IMR-90 (cell line): ENCODE results near the gene CFAP45. TPM values are rescaled to one million over a fixed set of nuclear protein-coding genes. Genes with fewer than 3 reads are reported as not detected.

Source experiments
- ATAC-seq: fragments of 200-7000 bp; cut with Tn5 transposase; 2 replicates; pipeline ENCODE4 v1.9.1; 2020; ENCODE audit warnings: low read depth, mild to moderate bottlenecking, moderate library complexity
- BruUV-seq: library from RNA; stranded (reverse); fragments of 400-500 nt; replicated peaks from 2 replicates; lab custom pipeline; 2021; lab: Mats Ljungman, UMichigan
- CTCF ChIA-PET: fragments of 300-600 bp; formaldehyde crosslinking; extraction: SDS; loops from one replicate; lab custom pipeline; 2021; ENCODE audit warnings: antibody characterized with exemption; lab: Yijun Ruan, JAX
- POLR2A ChIA-PET: fragments of 300-600 bp; sonication (Branson Sonifier 250); formaldehyde crosslinking; loops from one replicate; lab custom pipeline; 2022; ENCODE audit warnings: antibody characterized with exemption; ENCODE audit not compliant: unreplicated experiment; lab: Charles Lee
- DNase-seq: peaks from one replicate; pipeline ENCODE4 v3.0.0; 2013
- H2AFZ ChIP-seq: replicated peaks from 2 replicates; pipeline ENCODE3; 2013; ENCODE audit warnings: low read length, mild to moderate bottlenecking; ENCODE audit not compliant: poor library complexity
- H2AK5ac ChIP-seq: 2 replicates; pipeline ENCODE4 v1.6.1; 2013; ENCODE audit warnings: low read depth, low read length, inconsistent platforms
- H2AK9ac ChIP-seq: replicated peaks from 2 replicates; pipeline ENCODE3; 2013; ENCODE audit warnings: mild to moderate bottlenecking, low read depth, low read length, moderate library complexity; ENCODE audit not compliant: poor library complexity
- H2BK120ac ChIP-seq: 2 replicates; pipeline ENCODE4 v1.6.1; 2013; ENCODE audit warnings: low read depth, low read length, inconsistent platforms
- H2BK15ac ChIP-seq: 3 replicates; pipeline ENCODE4 v1.6.1; 2013; ENCODE audit warnings: low read depth, low read length, inconsistent platforms
- H2BK20ac ChIP-seq: 2 replicates; pipeline ENCODE4 v1.6.1; 2013; ENCODE audit warnings: low read depth, mild to moderate bottlenecking, inconsistent platforms, low read length, moderate library complexity
- H2BK5ac ChIP-seq: 2 replicates; pipeline ENCODE4 v1.6.1; 2013; ENCODE audit warnings: mild to moderate bottlenecking, low read depth, low read length, inconsistent platforms; ENCODE audit not compliant: poor library complexity, severe bottlenecking
- H3K14ac ChIP-seq: replicated peaks from 2 replicates; pipeline ENCODE4 v1.6.1; 2013; ENCODE audit warnings: low read depth, low read length, inconsistent platforms
- H3K18ac ChIP-seq: 2 replicates; pipeline ENCODE4 v1.6.1; 2013; ENCODE audit warnings: low read depth, low read length, control low read depth
- H3K23ac ChIP-seq: 2 replicates; pipeline ENCODE4 v1.6.1; 2013; ENCODE audit warnings: low read depth, low read length, inconsistent platforms
- H3K27ac ChIP-seq: 2 replicates; pipeline ENCODE4 v1.5.1; 2013; ENCODE audit warnings: mild to moderate bottlenecking, control low read depth, low read length; ENCODE audit not compliant: insufficient read depth
- H3K27me3 ChIP-seq: 2 replicates; pipeline ENCODE4 v1.6.1; 2013; ENCODE audit warnings: low read length; ENCODE audit not compliant: control insufficient read depth, insufficient read depth
- H3K36me3 ChIP-seq: 2 replicates; pipeline ENCODE4 v1.6.1; 2013; ENCODE audit warnings: low read length, mixed read lengths; ENCODE audit not compliant: control insufficient read depth, insufficient read depth
- H3K4ac ChIP-seq: 2 replicates; pipeline ENCODE4 v1.6.1; 2013; ENCODE audit warnings: low read depth, low read length, inconsistent platforms
- H3K4me1 ChIP-seq: 2 replicates; pipeline ENCODE4 v1.6.1; 2013; ENCODE audit warnings: low read length, mixed read lengths; ENCODE audit not compliant: control insufficient read depth, insufficient read depth
- H3K4me2 ChIP-seq: 2 replicates; pipeline ENCODE4 v1.6.1; 2013; ENCODE audit warnings: low read depth, mild to moderate bottlenecking, control low read depth, low read length, moderate library complexity
- H3K4me3 ChIP-seq: 2 replicates; pipeline ENCODE4 v1.5.1; 2013; ENCODE audit warnings: low read depth, mild to moderate bottlenecking, control low read depth, low read length, moderate library complexity; ENCODE audit not compliant: insufficient read depth
- H3K56ac ChIP-seq: 2 replicates; pipeline ENCODE4 v1.6.1; 2013; ENCODE audit warnings: low read length, inconsistent platforms; ENCODE audit not compliant: insufficient read depth; ENCODE audit errors: extremely low read depth
- H3K79me1 ChIP-seq, 2 experiments: 2 replicates each; pipeline ENCODE4 v1.6.1; 2013; ENCODE audit warnings: low read length in 2 of 2, inconsistent platforms in 1 of 2, low read depth in 1 of 2
- H3K9ac ChIP-seq: 2 replicates; pipeline ENCODE4 v1.6.1; 2013; ENCODE audit warnings: low read depth, low read length, control low read depth
- H3K9me1 ChIP-seq: 2 replicates; pipeline ENCODE4 v1.6.1; 2013; ENCODE audit warnings: low read length, inconsistent platforms; ENCODE audit not compliant: insufficient read depth
- H3K9me3 ChIP-seq: 2 replicates; pipeline ENCODE4 v1.6.1; 2013; ENCODE audit warnings: low read length; ENCODE audit not compliant: control insufficient read depth, insufficient read depth
- H4K20me1 ChIP-seq: 2 replicates; pipeline ENCODE4 v1.6.1; 2013; ENCODE audit warnings: low read length, inconsistent platforms; ENCODE audit not compliant: insufficient read depth
- H4K5ac ChIP-seq: 2 replicates; pipeline ENCODE4 v1.6.1; 2013; ENCODE audit warnings: mild to moderate bottlenecking, low read depth, low read length, control low read depth
- H4K8ac ChIP-seq, 2 experiments: 2 replicates each; pipeline ENCODE4 v1.6.1; 2013; ENCODE audit warnings: low read depth in 2 of 2, low read length in 2 of 2, control low read depth in 1 of 2, inconsistent platforms in 1 of 2
- H4K91ac ChIP-seq: 2 replicates; pipeline ENCODE4 v1.6.1; 2013; ENCODE audit warnings: low read depth, low read length, inconsistent platforms; ENCODE audit not compliant: insufficient read depth
- BHLHE40 ChIP-seq: fragments of 150-350 bp; IDR thresholded peaks from 2 replicates; pipeline ENCODE4 v1.6.1; 2016; ENCODE audit warnings: mild to moderate bottlenecking, low read depth, low read length
- CEBPB ChIP-seq: IDR thresholded peaks from 2 replicates; pipeline ENCODE4 v1.6.1; 2012; ENCODE audit warnings: low read depth, low read length, improper control_type of control experiment
- CHD1 ChIP-seq: IDR thresholded peaks from 2 replicates; pipeline ENCODE4 v1.6.1; 2012; ENCODE audit warnings: low read depth, low read length, improper control_type of control experiment
- ELK1 ChIP-seq: fragments of 150-350 bp; IDR thresholded peaks from 2 replicates; pipeline ENCODE4 v1.6.1; 2016; ENCODE audit warnings: low read depth, mild to moderate bottlenecking, low read length, moderate library complexity, borderline replicate concordance
- FOS ChIP-seq: fragments of 150-350 bp; IDR thresholded peaks from 2 replicates; pipeline ENCODE4 v1.6.1; 2016; ENCODE audit warnings: low read depth, low read length
- MAFK ChIP-seq: IDR thresholded peaks from 2 replicates; pipeline ENCODE4 v1.6.1; 2012; ENCODE audit warnings: low read depth, low read length, improper control_type of control experiment
- NFE2L2 ChIP-seq: fragments of 150-350 bp; IDR thresholded peaks from 2 replicates; pipeline ENCODE4 v1.6.1; 2016; ENCODE audit warnings: low read depth, mild to moderate bottlenecking, low read length
- POLR2A ChIP-seq: IDR thresholded peaks from 2 replicates; pipeline ENCODE4 v1.6.1; 2012; ENCODE audit warnings: mild to moderate bottlenecking, low read depth, low read length
- RCOR1 ChIP-seq: IDR thresholded peaks from 2 replicates; pipeline ENCODE4 v1.6.1; 2012; ENCODE audit warnings: mild to moderate bottlenecking, low read length, improper control_type of control experiment; ENCODE audit not compliant: insufficient replicate concordance
- RFX5 ChIP-seq: IDR thresholded peaks from 2 replicates; pipeline ENCODE4 v1.8.0; 2012; ENCODE audit warnings: low read depth, mild to moderate bottlenecking, low read length, moderate library complexity
- USF2 ChIP-seq: fragments of 150-350 bp; IDR thresholded peaks from 2 replicates; pipeline ENCODE4 v1.6.1; 2017; ENCODE audit warnings: mild to moderate bottlenecking, antibody characterized with exemption, low read length, low read depth
- WGBS, 2 experiments: methylation state at CpG; one replicate each; pipeline versions ENCODE4 v1.1.5 to v1.1.7; 2013; ENCODE audit warnings: missing lambda C conversion rate in 2 of 2; ENCODE audit not compliant: insufficient read length in 1 of 2; ENCODE audit errors: extremely low coverage in 2 of 2; 5-methylcytosine and 5-hydroxymethylcytosine counted together
- dilution Hi-C: fragments of 300-500 bp; cut with HindIII; formaldehyde crosslinking; loops from one replicate; pipeline ENCODE4 v1.14.3; 2018; ENCODE audit warnings: low sequenced_read_pairs; ENCODE audit not compliant: unreplicated experiment
- in situ Hi-C: fragments of 300-500 bp; cut with MboI; formaldehyde crosslinking; loops from 3 replicates; pipeline ENCODE4 v1.14.3; 2019; ENCODE audit warnings: low sequenced_read_pairs, inconsistent platforms, mixed read lengths
- intact Hi-C: fragments of 100-400 bp; cut with micrococcal nuclease; formaldehyde crosslinking; loops from 2 replicates; pipeline ENCODE4 v1.10.0; 2022
- polyA plus RNA-seq, 3 experiments: library from polyadenylated mRNA; depleted of rRNA; stranded (reverse); fragments of >200 nt; gene quantifications; 2 replicates each; pipeline ENCODE4 v1.2.3, GENCODE V29; 2012; ENCODE audit warnings: low replicate concordance in 1 of 3
- total RNA-seq: library from RNA; depleted of rRNA; stranded (reverse); fragments of >200 nt; gene quantifications from 2 replicates; pipeline ENCODE4 v1.2.3, GENCODE V29; 2012

The CFAP45 gene
- total and polyA plus RNA-seq, 2 of the 4 experiments (the other 2 are of a cell fraction) = 0.51 to 0.72 TPM

GRCh38 chr1:159930216-159930615 lies 30.3 kb upstream of the CFAP45 start:
- Histone ChIP-seq H3K9me3 (no peaks in the 10 kb centered on the region), H3K79me1 (peaks cover 0 to 6% of the 10 kb centered on the region in 2 experiments; a peak in 1 of 4 replicates), H2BK120ac (no peak overlapping the region), H3K9me1 (0 out of 2 replicates have a peak, but pooled peaks cover 3% of the 10 kb centered on the region), H3K14ac (no peak overlapping the region), H3K18ac (no peak overlapping the region), H2AK5ac (no peak overlapping the region), H4K20me1 (peaks cover under 1% of the 10 kb centered on the region; the same call in 1 of the 2 replicates), H3K27me3 (peaks cover 8% of the 10 kb centered on the region; the same call in 1 of the 2 replicates), H3K36me3 (no peaks in the 10 kb centered on the region), H4K91ac (no peak overlapping the region), H3K27ac (no peak overlapping the region), H2AK9ac (no peak overlapping the region), H3K4me2 (no peak overlapping the region), H2BK5ac (no peak overlapping the region), H3K4me3 (no peak overlapping the region), H3K56ac (no peak overlapping the region), H2BK15ac (no peak overlapping the region), H2BK20ac (no peak overlapping the region), H4K8ac (no peak overlapping the region), H2AFZ (no peak overlapping the region), H3K4ac (no peak overlapping the region), H3K9ac (no peak overlapping the region), H3K4me1 (peaks cover 4% of the 10 kb centered on the region), H4K5ac (no peak overlapping the region), H3K23ac (no peak overlapping the region)
- 94% methylated on average over 7 of the region's 11 CpGs; no CpG with 5 or more reads in 1 of the 2 experiments for WGBS, 2 experiments
- DNase-seq (no peak), ATAC-seq (no peak)
- intact Hi-C loops (no loop called here), dilution Hi-C loops (no loop called here), in situ Hi-C loops (loop anchor here (10.0 kb wide), 1 partner anchor 445 kb away; no protein-coding TSS in a partner anchor)
- TF ChIP-seq CEBPB (no peak), USF2 (no peak), BHLHE40 (no peak), FOS (no peak), MAFK (no peak), RFX5 (no peak), ELK1 (no peak), POLR2A (no peak), NFE2L2 (no peak), CHD1 (no peak), RCOR1 (no peak)
- no TSS peak for BruUV-seq
- ChIA-PET CTCF (interaction anchor here (1.1 kb wide), 1 partner anchor 77 kb away, joined by 4 read pairs; no protein-coding TSS in a partner anchor), POLR2A (no interaction called here)
